Measurements from ENCODE around the gene GLI1.

The GLI1 gene

DNA sequence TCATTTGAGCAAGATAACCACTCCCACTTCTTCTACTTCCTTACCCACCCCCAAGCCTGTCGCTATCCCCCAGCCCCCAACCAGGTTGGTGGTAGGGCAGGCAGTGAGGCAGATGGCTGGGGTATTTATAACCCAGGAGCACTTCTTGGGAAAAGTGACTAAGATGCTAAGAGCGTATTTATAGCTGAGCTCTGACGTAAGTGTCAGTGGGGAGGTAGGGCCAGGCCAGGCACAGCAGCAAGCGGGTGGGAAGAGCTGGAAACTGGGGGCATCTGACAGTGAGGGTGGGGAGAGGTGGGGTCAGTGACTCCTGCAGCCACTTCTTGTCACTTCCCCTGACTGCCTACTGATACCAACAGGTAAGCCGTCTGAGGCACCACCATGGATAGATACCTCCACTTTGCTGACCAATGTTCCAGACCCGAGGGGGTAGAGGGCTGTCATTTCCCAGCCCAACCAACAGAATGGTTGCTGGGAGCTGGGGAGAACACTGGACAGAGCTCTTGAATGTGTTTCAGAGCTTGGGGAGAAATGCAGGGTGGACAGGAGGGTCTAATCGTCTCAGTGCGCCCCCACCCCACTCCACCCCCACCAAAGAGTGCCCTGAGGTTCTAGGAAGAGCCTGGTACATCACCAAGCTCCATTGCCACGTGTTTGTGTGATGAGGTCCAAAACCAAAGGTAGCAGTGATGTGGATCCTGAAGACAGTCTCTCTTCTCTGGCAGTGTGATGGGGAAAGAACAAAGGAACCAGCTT lies 7.2 kb upstream of the GLI1 start:
- TF ChIP-seq TEAD4 (IDR thresholded peaks at IDR 0.05) = no peak
- no peak for TF ChIP-seq CEBPB (IDR thresholded peaks at IDR 0.05)
- no peak for TF ChIP-seq MAX (IDR thresholded peaks at IDR 0.05)
- TF ChIP-seq, protein P1, sequence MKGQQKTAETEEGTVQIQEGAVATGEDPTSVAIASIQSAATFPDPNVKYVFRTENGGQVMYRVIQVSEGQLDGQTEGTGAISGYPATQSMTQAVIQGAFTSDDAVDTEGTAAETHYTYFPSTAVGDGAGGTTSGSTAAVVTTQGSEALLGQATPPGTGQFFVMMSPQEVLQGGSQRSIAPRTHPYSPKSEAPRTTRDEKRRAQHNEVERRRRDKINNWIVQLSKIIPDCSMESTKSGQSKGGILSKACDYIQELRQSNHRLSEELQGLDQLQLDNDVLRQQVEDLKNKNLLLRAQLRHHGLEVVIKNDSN (IDR thresholded peaks at IDR 0.05) = no peak
- no peak for TF ChIP-seq ZBTB7A (IDR thresholded peaks at IDR 0.05; ENCODE audit: low read depth)
- TF ChIP-seq FOXM1 (IDR thresholded peaks at IDR 0.05; ENCODE audit: borderline replicate concordance, low read depth) = no peak

GRCh38 chr12:57452937-57453509 lies 6.6 kb upstream of the GLI1 start:
- TF ChIP-seq RAD21 (IDR thresholded peaks at IDR 0.05; ENCODE audit: low read depth) (peak; percentile 99), NFIC (IDR thresholded peaks at IDR 0.05) (no peak), YY1 (IDR thresholded peaks at IDR 0.05; ENCODE audit: low read depth) (no peak)

DNA sequence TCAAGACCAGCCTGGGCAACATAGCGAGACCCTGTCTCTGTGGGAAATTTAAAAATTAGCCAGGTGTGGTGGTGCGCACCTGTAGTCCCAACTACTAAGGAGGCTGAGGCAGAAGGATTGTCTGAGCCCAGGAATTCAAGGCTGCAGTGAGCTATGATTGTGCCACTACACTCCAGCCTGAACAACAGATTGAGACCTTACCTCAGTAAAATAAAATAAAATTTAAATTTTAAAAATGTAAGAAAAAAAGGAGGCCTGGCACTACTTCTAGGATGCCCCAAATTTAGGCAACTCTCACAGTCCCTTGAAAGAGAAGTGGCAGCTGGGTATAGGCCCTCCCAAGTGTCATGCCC lies 5.4 kb upstream of the GLI1 start:
- TF ChIP-seq TAF1 (IDR thresholded peaks at IDR 0.05; ENCODE audit: low read depth) (no peak), RAD21 (IDR thresholded peaks at IDR 0.05; ENCODE audit: low read depth) (no peak), EP300 (IDR thresholded peaks at IDR 0.05; ENCODE audit: borderline replicate concordance) (no peak), EGR1 (IDR thresholded peaks at IDR 0.05) (no peak), CEBPB (IDR thresholded peaks at IDR 0.05) (no peak)

GRCh38 chr12:57454566-57455373 lies 4.8 kb upstream of the GLI1 start, which contains the start of gene INHBE:
Gene INHBE (plus strand): TSS chr12:57455307. CDS start chr12:57455537, 230 bp downstream.
- TF ChIP-seq TEAD4 (IDR thresholded peaks at IDR 0.05) = no peak
- TF ChIP-seq NFIC (IDR thresholded peaks at IDR 0.05) = peak; percentile 33
- TF ChIP-seq CREB1 (IDR thresholded peaks at IDR 0.05; ENCODE audit: low read depth) = no peak
- TF ChIP-seq TCF12 (IDR thresholded peaks at IDR 0.05; ENCODE audit: low read depth) = peak; percentile 80; the same call in 1 of the 2 replicates
- no peak for TF ChIP-seq FOXM1 (IDR thresholded peaks at IDR 0.05; ENCODE audit: borderline replicate concordance, low read depth)
- no peak; the same call in 1 of the 2 replicates for TF ChIP-seq ZBTB7A (IDR thresholded peaks at IDR 0.05; ENCODE audit: low read depth)
- no peak for TF ChIP-seq REST (IDR thresholded peaks at IDR 0.05; ENCODE audit: low read depth)
- 0 out of 2 replicates have a peak, but pooled peaks have one; percentile 17 for TF ChIP-seq YY1 (IDR thresholded peaks at IDR 0.05; ENCODE audit: low read depth)
- no peak for TF ChIP-seq RAD21 (IDR thresholded peaks at IDR 0.05; ENCODE audit: low read depth)
- peak; percentile 92 for TF ChIP-seq CEBPB (IDR thresholded peaks at IDR 0.05)
- TF ChIP-seq EGR1 (IDR thresholded peaks at IDR 0.05) = no peak
- TF ChIP-seq, protein P1 (IDR thresholded peaks at IDR 0.05) = no peak
- TF ChIP-seq MAX (IDR thresholded peaks at IDR 0.05) = peak; percentile 82
- TF ChIP-seq EP300 (IDR thresholded peaks at IDR 0.05; ENCODE audit: borderline replicate concordance) = no peak; the same call in 1 of the 2 replicates
- TF ChIP-seq TAF1 (IDR thresholded peaks at IDR 0.05; ENCODE audit: low read depth) = no peak

DNA sequence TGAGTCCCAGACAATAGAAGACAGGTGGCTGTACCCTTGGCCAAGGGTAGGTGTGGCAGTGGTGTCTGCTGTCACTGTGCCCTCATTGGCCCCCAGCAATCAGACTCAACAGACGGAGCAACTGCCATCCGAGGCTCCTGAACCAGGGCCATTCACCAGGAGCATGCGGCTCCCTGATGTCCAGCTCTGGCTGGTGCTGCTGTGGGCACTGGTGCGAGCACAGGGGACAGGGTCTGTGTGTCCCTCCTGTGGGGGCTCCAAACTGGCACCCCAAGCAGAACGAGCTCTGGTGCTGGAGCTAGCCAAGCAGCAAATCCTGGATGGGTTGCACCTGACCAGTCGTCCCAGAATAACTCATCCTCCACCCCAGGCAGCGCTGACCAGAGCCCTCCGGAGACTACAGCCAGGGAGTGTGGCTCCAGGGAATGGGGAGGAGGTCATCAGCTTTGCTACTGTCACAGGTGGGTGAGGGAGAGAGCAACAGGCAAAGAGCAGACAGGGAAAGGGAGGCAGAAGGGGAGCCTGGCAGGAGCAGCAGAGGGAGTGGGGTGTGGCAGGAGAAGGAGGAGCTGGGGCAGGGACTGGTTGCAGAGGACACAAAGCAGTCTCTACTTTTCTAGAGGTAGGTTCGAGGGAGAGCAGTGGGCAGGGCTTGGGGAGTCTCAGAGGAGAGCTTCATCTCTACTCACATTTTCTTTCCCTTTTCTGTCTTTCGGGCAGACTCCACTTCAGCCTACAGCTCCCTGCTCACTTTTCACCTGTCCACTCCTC lies 4.0 kb upstream of the GLI1 start:
- TF ChIP-seq MAX (IDR thresholded peaks at IDR 0.05) = peak; percentile 19; the same call in 1 of the 2 replicates
- TF ChIP-seq, protein P1 (IDR thresholded peaks at IDR 0.05) = no peak

GRCh38 chr12:57456145-57456700 lies 3.4 kb upstream of the GLI1 start:
- TF ChIP-seq FOXM1 (IDR thresholded peaks at IDR 0.05; ENCODE audit: borderline replicate concordance, low read depth) (no peak), TEAD4 (IDR thresholded peaks at IDR 0.05) (peak; percentile 33; the same call in 1 of the 2 replicates), MAX (IDR thresholded peaks at IDR 0.05) (peak; percentile 67), RAD21 (IDR thresholded peaks at IDR 0.05; ENCODE audit: low read depth) (peak; percentile 52; the same call in 1 of the 2 replicates)
